ENCODE measurements around the gene OR2AE1.

OR2AE1 gene

GRCh38 chr7:99833289-99833877 is 43.5 kb downstream of the OR2AE1 start:
- DNase-seq (ENCODE audit: low read depth): no peak
- no peak overlapping the region for H3K4me3 ChIP-seq (ENCODE audit: low read depth, low read length)
- in situ Hi-C loops (cut with HindIII; ENCODE audit: low sequenced_read_pairs): no loop called here
- no peak for TF ChIP-seq CTCF (IDR thresholded peaks at IDR 0.05; ENCODE audit: low read depth, low read length, missing control alignments)

- no peak overlapping the region for H3K4me3 ChIP-seq (ENCODE audit: low read depth, low read length)
- in situ Hi-C loops (cut with HindIII; ENCODE audit: low sequenced_read_pairs): no loop called here
- DNase-seq (ENCODE audit: low read depth): no peak
- no peak for TF ChIP-seq CTCF (IDR thresholded peaks at IDR 0.05; ENCODE audit: low read depth, low read length, missing control alignments)
These were observed 45.2 kb downstream of the OR2AE1 start for GRCh38 chr7:99831595-99831994.

- no peak overlapping the region for H3K4me3 ChIP-seq (ENCODE audit: low read depth, low read length)
- DNase-seq (ENCODE audit: low read depth): no peak
- in situ Hi-C loops (cut with HindIII; ENCODE audit: low sequenced_read_pairs): no loop called here
- no peak for TF ChIP-seq CTCF (IDR thresholded peaks at IDR 0.05; ENCODE audit: low read depth, low read length, missing control alignments)
These were observed 47.2 kb downstream of the OR2AE1 start for GRCh38 chr7:99829524-99830160.

- no peak for DNase-seq (ENCODE audit: low read depth)
- no peak overlapping the region for H3K4me3 ChIP-seq (ENCODE audit: low read depth, low read length)
- in situ Hi-C loops (cut with HindIII; ENCODE audit: low sequenced_read_pairs): no loop called here
- no peak for TF ChIP-seq CTCF (IDR thresholded peaks at IDR 0.05; ENCODE audit: low read depth, low read length, missing control alignments)
These were observed 48.0 kb downstream of the OR2AE1 start for GRCh38 chr7:99828811-99829210.

GRCh38 chr7:99827040-99827778 is 49.6 kb downstream of the OR2AE1 start:
- in situ Hi-C loops (cut with HindIII; ENCODE audit: low sequenced_read_pairs): no loop called here
- no peak for DNase-seq (ENCODE audit: low read depth)
- H3K4me3 ChIP-seq (ENCODE audit: low read depth, low read length): no peak overlapping the region
- no peak for TF ChIP-seq CTCF (IDR thresholded peaks at IDR 0.05; ENCODE audit: low read depth, low read length, missing control alignments)
